PC-3 (cell line): ENCODE measurements around the gene ASPHD2. TPM values are rescaled to one million over a fixed set of nuclear protein-coding genes. Genes with fewer than 3 reads are reported as not detected.

ENCODE experiments used
- ATAC-seq: fragments of 200-7000 bp; cut with Tn5 transposase; 2 replicates; pipeline ENCODE4 v1.9.1; 2020; ENCODE audit warnings: mild to moderate bottlenecking, moderate library complexity
- BruUV-seq: library from RNA; stranded (reverse); fragments of 400-500 nt; replicated peaks from 2 replicates; lab custom pipeline; 2021; lab: Mats Ljungman, UMichigan
- CTCF ChIA-PET: fragments of 300-600 bp; sonication (Branson Sonifier 250); formaldehyde crosslinking; loops from one replicate; lab custom pipeline; 2022; ENCODE audit warnings: antibody characterized with exemption; lab: Charles Lee
- POLR2A ChIA-PET: fragments of 300-600 bp; sonication (Branson Sonifier 250); formaldehyde crosslinking; loops from one replicate; lab custom pipeline; 2022; ENCODE audit warnings: antibody characterized with exemption; ENCODE audit not compliant: unreplicated experiment; lab: Charles Lee
- DNase-seq: peaks from one replicate; pipeline ENCODE4 v3.0.0-alpha.2; 2015
- H2AFZ ChIP-seq: fragments of 300-600 bp; sonication (generic); 2 replicates; pipeline ENCODE4 v1.6.0; 2016; ENCODE audit warnings: antibody characterized with exemption, low read length
- H3F3A ChIP-seq: fragments of 300-600 bp; sonication (generic); one replicate; pipeline ENCODE4 v1.6.0; 2017; ENCODE audit warnings: antibody characterized with exemption, low read length, control low read depth, mild to moderate bottlenecking; ENCODE audit not compliant: unreplicated experiment
- H3K27ac ChIP-seq: fragments of 300-600 bp; sonication (generic); 2 replicates; pipeline ENCODE4 v1.5.1; 2016; ENCODE audit warnings: mild to moderate bottlenecking, low read length
- H3K27me3 ChIP-seq: fragments of 300-600 bp; sonication (generic); 2 replicates; pipeline ENCODE4 v1.6.1; 2016; ENCODE audit warnings: low read length, mixed read lengths
- H3K36me3 ChIP-seq: fragments of 300-600 bp; sonication (generic); 2 replicates; pipeline ENCODE4 v1.6.1; 2016; ENCODE audit warnings: low read depth, mixed run types, low read length, mixed read lengths
- H3K4me1 ChIP-seq: fragments of 300-600 bp; sonication (generic); 2 replicates; pipeline ENCODE4 v1.5.1; 2016; ENCODE audit warnings: low read length; ENCODE audit not compliant: insufficient read depth
- H3K4me2 ChIP-seq: fragments of 300-600 bp; sonication (generic); 2 replicates; pipeline ENCODE4 v1.6.0; 2016; ENCODE audit warnings: low read length
- H3K4me3 ChIP-seq: fragments of 300-600 bp; sonication (generic); 2 replicates; pipeline ENCODE4 v1.5.1; 2016; ENCODE audit warnings: mild to moderate bottlenecking, low read length, mixed read lengths
- H3K79me2 ChIP-seq: fragments of 300-600 bp; sonication (generic); 2 replicates; pipeline ENCODE4 v1.6.1; 2017; ENCODE audit warnings: low read length, mixed read lengths
- H3K9ac ChIP-seq: fragments of 300-600 bp; sonication (generic); 2 replicates; pipeline ENCODE4 v1.6.0; 2016; ENCODE audit warnings: mild to moderate bottlenecking, low read length
- H3K9me2 ChIP-seq: fragments of 300-600 bp; sonication (generic); replicated peaks from 2 replicates; pipeline ENCODE4 v1.6.1; 2016; ENCODE audit warnings: mixed run types, low read length, mixed read lengths
- H3K9me3 ChIP-seq: fragments of 300-600 bp; sonication (generic); 2 replicates; pipeline ENCODE4 v1.6.1; 2016; ENCODE audit warnings: low read length, mixed read lengths
- H4K20me1 ChIP-seq: fragments of 300-600 bp; sonication (generic); 2 replicates; pipeline ENCODE4 v1.6.1; 2016; ENCODE audit warnings: low read length, mixed read lengths
- EZH2 ChIP-seq: fragments of 300-600 bp; sonication (generic); IDR thresholded peaks from one replicate; pipeline ENCODE4 v1.6.1; 2017; ENCODE audit warnings: antibody characterized with exemption, mild to moderate bottlenecking, low read length; ENCODE audit not compliant: unreplicated experiment
- EZH2phosphoT487 ChIP-seq: fragments of 300-600 bp; sonication (generic); IDR thresholded peaks from 2 replicates; pipeline ENCODE4 v1.6.1; 2018; ENCODE audit warnings: mild to moderate bottlenecking, antibody characterized with exemption, low read length, borderline replicate concordance
- intact Hi-C: fragments of 100-400 bp; cut with micrococcal nuclease; formaldehyde crosslinking; loops from 2 replicates; pipeline ENCODE4 v1.9.0; 2023
- total RNA-seq: library from RNA; depleted of rRNA; stranded (reverse); fragments of >200 nt; gene quantifications from 2 replicates; pipeline ENCODE4 v1.2.3, GENCODE V29; 2014
- TF ChIP-seq, protein P1 (sequence below): fragments of 300-600 bp; sonication (generic); conservative IDR thresholded peaks from 2 replicates; pipeline ENCODE4 v1.5.1; 2017; ENCODE audit warnings: antibody characterized with exemption, low read depth, mild to moderate bottlenecking, low read length

The ASPHD2 gene
- total RNA-seq, 1 experiment from 2014 or later = 2.1 TPM

DNA sequence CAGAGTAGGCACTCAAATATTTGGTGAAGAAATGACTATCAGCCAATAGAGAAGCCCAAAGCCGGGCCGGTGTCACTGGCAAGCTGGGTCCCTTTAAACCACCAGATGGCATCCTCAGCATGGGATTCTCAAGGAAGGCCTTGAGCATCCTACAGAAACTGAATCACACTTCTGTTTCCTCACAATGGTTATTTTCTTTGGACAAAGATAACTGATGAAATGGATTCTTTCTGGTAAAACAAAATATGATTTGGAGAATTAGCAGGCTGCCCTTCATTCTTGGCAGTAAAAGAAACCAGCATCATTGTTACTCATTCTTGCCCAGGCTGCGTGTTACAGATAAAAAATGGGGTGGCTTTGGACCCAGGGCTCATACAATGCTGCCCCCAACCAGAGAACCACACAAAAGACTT lies 30.3 kb upstream of the ASPHD2 start:
- peak; percentile 84 for ATAC-seq
- Histone ChIP-seq H2AFZ (no peak overlapping the region), H3K79me2 (no peaks in the 10 kb centered on the region), H3K27me3 (peaks cover 14% of the 10 kb centered on the region), H3K9ac (no peak overlapping the region), H3K27ac (no peak overlapping the region), H3K4me3 (no peak overlapping the region), H4K20me1 (no peaks in the 10 kb centered on the region), H3K9me3 (no peaks in the 10 kb centered on the region), H3F3A (no peaks in the 10 kb centered on the region), H3K9me2 (no peaks in the 10 kb centered on the region), H3K4me1 (no peaks in the 10 kb centered on the region), H3K36me3 (no peaks in the 10 kb centered on the region), H3K4me2 (no peak overlapping the region)
- ChIA-PET POLR2A (no interaction called here), CTCF (no interaction called here)
- no peak for TF ChIP-seq EZH2phosphoT487
- TF ChIP-seq, protein P1, sequence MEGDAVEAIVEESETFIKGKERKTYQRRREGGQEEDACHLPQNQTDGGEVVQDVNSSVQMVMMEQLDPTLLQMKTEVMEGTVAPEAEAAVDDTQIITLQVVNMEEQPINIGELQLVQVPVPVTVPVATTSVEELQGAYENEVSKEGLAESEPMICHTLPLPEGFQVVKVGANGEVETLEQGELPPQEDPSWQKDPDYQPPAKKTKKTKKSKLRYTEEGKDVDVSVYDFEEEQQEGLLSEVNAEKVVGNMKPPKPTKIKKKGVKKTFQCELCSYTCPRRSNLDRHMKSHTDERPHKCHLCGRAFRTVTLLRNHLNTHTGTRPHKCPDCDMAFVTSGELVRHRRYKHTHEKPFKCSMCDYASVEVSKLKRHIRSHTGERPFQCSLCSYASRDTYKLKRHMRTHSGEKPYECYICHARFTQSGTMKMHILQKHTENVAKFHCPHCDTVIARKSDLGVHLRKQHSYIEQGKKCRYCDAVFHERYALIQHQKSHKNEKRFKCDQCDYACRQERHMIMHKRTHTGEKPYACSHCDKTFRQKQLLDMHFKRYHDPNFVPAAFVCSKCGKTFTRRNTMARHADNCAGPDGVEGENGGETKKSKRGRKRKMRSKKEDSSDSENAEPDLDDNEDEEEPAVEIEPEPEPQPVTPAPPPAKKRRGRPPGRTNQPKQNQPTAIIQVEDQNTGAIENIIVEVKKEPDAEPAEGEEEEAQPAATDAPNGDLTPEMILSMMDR = peak; percentile 77
- BruUV-seq = no TSS peak
- peak; percentile 68 for DNase-seq
- intact Hi-C loops = loop anchor here (1.0 kb wide), 1 partner anchor 63 kb away; no protein-coding TSS in a partner anchor

GRCh38 chr22:26399289-26399688 lies 29.8 kb upstream of the ASPHD2 start:
- Histone ChIP-seq H3K36me3 (no peaks in the 10 kb centered on the region), H3F3A (no peaks in the 10 kb centered on the region), H3K27me3 (peaks cover 14% of the 10 kb centered on the region), H3K9me2 (no peaks in the 10 kb centered on the region), H3K79me2 (no peaks in the 10 kb centered on the region), H3K9me3 (no peaks in the 10 kb centered on the region), H3K4me1 (no peaks in the 10 kb centered on the region), H3K27ac (no peak overlapping the region), H3K4me2 (no peak overlapping the region), H4K20me1 (no peaks in the 10 kb centered on the region), H2AFZ (no peak overlapping the region), H3K4me3 (no peak overlapping the region), H3K9ac (no peak overlapping the region)
- TF ChIP-seq, protein P1 = no peak
- no peak for TF ChIP-seq EZH2
- no peak for TF ChIP-seq EZH2phosphoT487
- no peak for ATAC-seq
- ChIA-PET POLR2A (no interaction called here), CTCF (no interaction called here)
- no TSS peak for BruUV-seq
- intact Hi-C loops = no loop called here
- DNase-seq = no peak

DNA sequence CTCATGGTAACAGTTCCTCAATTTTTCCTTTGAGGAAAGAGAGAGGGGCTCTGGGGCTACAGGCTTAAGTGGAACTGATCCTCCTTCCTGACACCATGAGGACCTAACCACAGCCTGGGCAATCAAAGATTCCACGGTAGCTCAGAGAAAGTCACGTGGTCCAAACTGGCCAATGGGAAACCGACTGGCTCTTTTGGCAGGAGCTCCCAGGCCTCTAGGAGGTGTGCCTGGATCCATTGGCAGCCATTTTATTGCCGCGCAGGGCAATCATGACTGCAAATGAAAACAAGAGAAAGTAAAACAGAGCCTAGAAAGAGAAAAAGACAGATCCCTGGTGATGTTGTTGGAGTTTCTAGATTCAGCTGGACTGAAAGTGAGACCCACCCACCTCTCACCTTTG lies 27.3 kb upstream of the ASPHD2 start:
- no peak overlapping the region for H3K9ac ChIP-seq
- ChIA-PET POLR2A (no interaction called here), CTCF (no interaction called here)
- no peaks in the 10 kb centered on the region for H3K36me3 ChIP-seq
- no peaks in the 10 kb centered on the region for H3K4me1 ChIP-seq
- no peak overlapping the region for H2AFZ ChIP-seq
- no peaks in the 10 kb centered on the region for H4K20me1 ChIP-seq
- H3K9me3 ChIP-seq = no peaks in the 10 kb centered on the region
- no peak overlapping the region for H3K4me3 ChIP-seq
- no peaks in the 10 kb centered on the region for H3F3A ChIP-seq
- ATAC-seq = no peak
- TF ChIP-seq EZH2phosphoT487 (no peak), EZH2 (no peak)
- TF ChIP-seq, protein P1 = no peak
- H3K27me3 ChIP-seq = peaks cover 8% of the 10 kb centered on the region
- no peaks in the 10 kb centered on the region for H3K9me2 ChIP-seq
- H3K79me2 ChIP-seq = no peaks in the 10 kb centered on the region
- DNase-seq = no peak
- BruUV-seq = no TSS peak
- no peak overlapping the region for H3K27ac ChIP-seq
- intact Hi-C loops = no loop called here
- no peak overlapping the region for H3K4me2 ChIP-seq
